HG02885 (cell line): ENCODE data around the gene JMJD8.

Source experiments
- ATAC-seq: cut with Tn5 transposase; IDR thresholded peaks from one replicate; pipeline ENCODE4 v1.9.1; 2021; ENCODE audit warnings: mild to moderate bottlenecking; ENCODE audit not compliant: unreplicated experiment, poor library complexity

Gene JMJD8

DNA sequence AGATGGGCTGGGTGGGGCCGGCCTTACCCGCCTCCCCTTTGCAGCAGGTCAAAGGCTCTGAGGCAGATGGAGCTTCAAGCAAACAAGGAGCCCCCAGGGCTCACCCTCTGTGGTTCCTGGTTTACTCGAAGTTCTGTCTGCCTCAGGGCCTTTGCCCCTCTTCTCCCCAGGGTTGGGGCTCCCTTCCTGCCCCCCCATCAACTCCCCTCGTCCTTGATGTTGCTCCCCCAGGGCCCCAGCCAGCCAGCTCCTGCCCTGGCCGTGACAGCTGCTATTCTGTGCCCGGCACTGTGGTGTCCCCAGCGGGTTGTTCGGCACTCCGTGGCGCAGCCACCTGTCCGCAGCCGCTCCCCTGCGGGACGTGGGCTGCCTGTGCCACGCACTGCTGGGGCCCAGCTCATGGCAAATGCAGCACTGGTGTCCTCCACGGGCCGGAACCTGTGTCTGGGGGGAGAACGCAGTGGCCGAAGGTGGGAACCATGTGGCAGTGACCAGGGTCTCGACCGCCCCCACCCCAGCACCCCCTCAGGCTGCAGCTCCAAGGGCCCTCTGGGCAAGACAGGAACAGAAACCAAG is 26.5 kb upstream of the JMJD8 start:
- no peak for ATAC-seq

DNA sequence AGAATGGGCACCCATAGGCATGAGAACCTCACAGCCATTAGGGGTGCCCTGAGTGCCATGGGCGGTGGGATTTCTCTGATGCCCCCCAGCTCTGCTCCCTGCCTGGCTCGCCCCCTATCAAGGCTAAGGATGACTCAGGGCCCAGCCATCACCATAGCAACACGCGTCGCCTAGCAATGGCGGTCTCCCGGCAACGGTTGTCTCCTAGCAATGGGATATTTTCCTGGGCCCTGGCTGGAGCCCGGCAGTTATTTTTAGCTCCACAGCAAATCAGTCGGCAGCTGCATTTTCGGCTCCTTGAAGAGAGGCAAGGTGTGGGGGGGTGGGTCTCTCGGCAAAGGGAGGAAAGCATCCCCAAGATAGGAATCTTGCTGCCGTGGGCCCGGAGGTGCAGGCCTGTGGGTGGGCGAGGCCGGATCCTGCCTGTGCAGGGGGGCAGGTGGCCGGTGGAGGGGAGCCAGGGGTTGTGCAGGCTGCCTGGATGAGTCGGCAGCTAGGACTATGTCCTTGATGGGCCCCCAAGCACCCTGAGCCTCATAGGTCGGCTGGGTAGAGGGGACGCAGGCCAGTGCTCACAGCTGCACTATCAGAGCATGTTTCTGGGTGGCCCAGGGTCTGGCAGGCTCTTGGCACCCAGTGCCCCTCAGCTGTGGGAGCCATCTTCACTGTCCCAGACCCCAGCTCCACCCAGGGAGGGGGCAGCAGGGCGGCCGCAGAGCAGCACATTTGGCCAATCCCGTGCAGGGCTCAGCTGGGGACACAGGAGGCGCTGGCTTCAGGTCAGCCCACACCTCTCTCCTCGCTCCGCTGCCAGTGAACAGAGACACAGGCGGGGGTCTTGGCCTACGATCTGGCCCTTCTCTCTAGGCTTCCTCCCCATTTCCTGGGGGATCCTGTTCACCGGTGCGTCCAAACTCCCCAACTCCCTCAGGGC is 25.7 kb upstream of the JMJD8 start:
- ATAC-seq, result no peak

DNA sequence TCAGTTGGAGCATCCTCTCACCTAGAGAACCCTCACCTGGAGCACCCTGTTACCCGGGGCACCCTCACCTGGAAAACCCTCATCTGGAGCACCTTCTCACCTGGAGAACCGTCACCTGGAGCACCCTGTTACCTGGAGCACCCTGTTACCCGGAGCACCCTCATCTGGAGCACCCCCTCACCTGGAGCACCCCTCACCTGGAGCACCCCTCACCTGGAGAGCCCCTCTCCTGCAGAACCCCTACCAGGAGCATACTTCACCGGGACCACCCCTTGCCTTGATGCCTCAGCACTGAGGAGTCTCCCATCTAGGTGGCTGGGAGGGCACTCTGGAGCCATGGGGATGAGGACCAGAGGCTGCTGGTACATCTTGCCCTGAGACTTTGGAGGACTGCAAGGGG is 24.8 kb upstream of the JMJD8 start:
- ATAC-seq, result no peak

DNA sequence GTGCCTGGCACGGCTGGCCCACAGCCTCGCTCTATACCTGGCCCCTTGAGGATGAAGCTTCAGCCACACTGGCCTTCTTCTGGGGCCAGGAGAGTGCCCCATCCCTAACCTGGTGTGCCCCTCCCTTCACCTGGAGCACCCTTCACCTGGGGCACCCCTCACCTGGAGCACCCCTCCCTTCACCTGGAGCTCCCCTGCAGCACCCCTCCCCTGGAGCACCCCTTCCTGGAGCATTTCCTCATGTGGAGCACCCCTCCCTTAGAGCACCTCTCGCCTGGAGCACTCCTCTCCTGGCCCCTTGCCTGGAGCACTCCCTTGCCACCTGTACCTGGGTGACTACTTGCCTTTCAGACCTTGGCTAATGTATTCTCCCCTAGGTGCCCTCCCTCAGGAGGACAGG is 23.9 kb upstream of the JMJD8 start:
- ATAC-seq, result no peak

DNA sequence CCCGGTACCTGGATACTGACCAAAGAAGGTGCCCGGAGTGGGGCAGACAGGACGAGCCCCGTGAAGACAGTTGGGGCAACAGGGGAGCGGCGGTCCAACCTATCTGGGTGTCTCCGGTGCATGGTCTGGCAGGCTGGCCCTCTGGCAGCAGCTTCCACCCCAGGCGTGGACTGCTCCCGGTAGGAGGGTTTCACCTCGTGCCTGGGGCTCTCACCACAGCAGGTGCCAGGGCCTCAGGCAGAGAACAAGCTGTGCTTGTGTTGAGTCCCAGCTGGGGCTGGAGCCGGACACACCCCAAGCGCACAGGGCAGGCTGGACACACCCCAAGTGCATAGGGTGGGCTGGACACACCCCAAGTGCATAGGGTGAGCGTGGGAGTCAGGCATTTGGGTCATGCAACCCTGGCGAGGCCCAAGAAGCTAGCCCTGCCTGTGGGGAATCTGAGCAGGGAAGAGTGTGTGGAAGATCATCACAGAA is 23.0 kb upstream of the JMJD8 start:
- ATAC-seq, result no peak

DNA sequence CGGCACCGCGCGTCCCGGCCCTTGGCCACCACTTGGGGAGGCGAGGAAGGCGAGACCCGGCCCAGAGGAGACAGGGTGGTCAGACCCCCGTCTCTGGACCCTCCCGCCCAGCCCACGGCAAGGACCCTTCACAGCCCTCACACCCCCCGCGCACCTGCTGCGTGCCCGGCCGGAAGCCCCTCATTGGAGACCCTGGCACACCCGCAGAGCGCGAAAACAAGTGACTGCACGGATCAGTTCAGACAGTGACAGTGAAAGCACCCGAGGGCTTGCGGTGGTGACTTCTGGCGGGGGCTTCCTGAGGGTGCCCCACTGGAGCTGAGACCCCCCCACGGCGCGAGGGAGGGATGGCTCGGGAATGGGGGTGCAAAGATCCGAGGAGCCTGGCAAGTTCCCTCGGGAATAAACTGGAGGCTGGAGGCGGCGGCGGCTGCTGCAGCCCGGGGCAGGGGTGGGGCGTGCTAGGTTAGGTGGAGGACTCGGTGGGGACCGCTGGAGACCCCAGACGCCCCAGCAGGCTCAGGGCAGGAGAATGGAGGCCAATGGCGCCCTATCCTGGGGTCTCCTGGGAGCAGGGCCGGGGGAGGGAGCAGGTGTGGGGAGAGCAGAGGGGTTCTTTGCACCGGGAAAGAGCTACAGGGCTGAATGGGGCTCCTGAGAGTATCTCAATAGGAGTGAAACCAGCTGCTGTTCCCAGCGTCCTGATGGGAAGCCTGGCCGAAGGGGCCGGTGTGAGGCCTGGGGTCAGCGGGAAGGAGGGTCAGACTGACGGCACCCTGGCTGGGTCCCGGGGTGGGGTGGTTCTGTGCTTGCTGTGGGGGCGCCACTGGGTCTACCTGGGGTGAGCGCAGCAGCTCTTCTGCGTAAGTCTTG is 22.3 kb upstream of the JMJD8 start:
- no peak for ATAC-seq

DNA sequence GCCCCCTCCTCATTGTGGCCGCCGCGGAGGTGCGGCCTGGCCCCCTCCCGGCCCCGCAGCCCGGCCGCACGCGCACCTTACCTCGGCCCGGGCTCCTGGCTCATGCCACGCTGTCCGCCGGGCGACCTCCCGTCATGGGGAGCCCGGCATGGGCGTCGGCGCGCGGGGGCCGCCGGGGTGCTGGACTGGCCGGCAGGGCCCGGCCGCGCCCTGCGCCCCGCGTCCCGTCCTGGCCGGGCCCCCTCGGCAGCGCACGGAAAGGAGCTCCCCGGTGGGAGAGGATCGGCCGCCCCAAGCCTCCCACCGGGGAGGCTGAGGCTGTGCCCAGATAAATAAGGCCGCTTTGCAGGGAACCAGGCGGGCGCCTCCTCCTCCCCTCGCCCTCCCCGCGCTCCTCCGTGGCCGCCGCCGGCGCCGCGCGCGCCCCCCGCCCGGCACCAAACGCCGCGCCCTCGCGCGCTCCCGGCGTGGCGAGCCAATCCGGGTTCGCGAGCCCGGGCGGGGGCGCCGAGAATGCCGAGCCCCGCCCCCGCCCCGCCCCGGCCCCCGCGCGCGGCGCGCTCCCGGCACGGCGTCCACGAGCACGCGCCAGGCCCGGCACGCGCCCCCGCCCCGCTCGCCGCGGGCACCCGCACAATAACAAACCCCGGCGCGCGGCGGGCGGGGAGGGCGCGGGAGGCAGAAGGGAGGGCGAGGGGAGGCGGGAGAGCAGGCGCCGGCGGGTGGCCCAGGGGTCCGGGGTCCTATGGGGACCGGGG is 21.5 kb upstream of the JMJD8 start, which contains the start of gene FBXL16:
FBXL16 (minus strand) TSS at position 371 of the 758 bp plus-strand sequence. CDS start 8,396 bp downstream, outside the sequence.
- ATAC-seq, result no peak

DNA sequence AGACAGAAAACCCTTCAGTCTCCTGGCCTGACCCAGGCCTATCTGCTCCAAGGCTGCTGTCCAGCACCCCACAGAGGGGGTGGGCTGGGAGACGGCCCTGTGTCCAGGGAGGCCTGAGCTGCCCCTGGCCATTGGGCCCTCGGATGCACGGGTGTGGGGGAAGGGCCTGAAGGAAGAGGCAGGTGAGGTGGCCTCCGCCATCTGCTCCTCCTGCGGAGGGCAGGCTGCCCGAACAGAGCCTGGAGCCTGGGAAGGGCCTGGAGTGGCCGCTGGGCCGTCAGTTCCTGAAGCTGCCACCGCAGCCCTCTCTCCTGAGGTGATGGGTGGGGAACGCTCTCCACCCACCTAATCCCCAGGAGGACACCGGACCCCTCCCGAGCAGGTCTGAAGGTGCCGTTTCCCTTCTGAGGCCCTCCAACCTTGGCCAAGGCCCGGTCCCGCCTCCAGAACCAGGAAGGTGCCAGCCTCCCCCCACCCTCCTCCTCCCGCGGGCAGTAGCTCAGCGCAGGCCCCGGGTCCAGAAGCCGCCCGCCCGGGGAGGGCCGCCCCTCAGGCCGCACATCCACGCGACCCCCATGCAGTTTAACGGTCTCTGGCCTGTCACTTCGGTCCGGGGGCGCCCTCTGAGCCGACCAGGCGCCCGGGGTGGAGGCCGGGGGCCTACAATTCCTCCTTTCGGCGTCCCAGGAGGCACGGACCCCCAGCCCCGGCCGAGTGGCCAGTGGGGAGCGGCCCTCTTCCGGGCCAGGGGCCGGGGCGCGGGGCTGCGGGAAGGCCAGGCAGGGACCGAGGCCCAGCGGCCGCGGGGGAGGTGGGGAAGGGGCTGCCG is 20.6 kb upstream of the JMJD8 start:
- ATAC-seq, result no peak

DNA sequence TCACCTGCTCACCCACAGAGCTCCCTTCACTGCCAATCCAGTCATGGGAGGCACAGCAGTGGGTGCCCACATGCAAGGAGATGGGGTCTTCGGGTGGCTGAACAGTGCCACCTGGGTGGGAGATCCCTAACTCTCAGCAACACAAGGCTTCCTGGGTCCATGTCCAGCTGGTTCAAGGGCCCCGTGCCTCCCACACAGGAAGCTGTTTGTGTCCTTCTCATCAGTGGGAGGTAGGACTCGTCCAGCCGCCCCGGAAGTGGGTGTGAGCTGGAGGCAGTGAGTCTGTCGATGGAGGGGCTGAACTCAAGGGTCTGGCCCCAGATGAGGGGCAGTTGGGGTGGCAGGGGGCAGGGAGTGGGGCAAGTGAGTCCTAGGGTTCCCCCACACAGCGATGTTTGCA is 19.9 kb upstream of the JMJD8 start:
- no peak for ATAC-seq

DNA sequence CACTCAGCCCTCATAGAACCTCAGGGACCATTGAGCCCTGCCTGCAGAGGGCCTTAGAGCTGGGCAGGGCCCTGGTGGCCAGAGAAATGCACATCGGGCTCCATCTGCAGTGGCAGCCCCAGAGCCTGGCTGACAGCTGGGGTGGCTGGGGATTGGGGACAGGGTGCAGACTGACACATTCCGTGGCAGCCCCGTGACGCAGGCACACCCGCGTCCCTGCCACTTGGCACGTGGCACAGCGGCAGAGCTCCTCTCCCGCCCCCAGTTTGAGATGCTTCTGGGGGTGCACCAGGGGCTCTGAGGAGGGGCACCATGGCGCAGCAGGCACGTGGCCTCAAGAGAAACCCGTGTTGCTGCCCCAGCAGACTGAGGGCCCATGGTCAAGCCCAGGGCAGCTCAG is 19.3 kb upstream of the JMJD8 start:
- no peak for ATAC-seq

DNA sequence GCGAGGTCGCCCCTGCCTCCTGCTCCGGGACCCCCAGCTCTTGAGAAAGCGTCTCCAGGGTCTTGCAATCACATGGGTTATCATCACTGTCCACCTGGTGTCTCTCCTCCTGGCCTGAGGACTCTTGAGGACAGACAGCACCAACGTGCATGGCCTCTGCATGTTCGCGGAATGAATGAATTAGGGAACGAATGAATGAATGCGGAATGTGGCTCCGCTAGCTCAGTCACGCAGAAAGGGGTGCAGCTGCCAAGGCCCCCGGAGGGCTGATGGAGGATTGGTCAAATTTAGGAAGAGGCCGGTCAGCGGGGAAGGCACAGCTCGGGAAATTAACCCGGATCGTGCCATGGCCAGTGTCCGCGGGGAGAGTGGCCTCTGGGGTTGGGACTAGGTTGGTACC is 18.2 kb upstream of the JMJD8 start:
- ATAC-seq, result no peak

DNA sequence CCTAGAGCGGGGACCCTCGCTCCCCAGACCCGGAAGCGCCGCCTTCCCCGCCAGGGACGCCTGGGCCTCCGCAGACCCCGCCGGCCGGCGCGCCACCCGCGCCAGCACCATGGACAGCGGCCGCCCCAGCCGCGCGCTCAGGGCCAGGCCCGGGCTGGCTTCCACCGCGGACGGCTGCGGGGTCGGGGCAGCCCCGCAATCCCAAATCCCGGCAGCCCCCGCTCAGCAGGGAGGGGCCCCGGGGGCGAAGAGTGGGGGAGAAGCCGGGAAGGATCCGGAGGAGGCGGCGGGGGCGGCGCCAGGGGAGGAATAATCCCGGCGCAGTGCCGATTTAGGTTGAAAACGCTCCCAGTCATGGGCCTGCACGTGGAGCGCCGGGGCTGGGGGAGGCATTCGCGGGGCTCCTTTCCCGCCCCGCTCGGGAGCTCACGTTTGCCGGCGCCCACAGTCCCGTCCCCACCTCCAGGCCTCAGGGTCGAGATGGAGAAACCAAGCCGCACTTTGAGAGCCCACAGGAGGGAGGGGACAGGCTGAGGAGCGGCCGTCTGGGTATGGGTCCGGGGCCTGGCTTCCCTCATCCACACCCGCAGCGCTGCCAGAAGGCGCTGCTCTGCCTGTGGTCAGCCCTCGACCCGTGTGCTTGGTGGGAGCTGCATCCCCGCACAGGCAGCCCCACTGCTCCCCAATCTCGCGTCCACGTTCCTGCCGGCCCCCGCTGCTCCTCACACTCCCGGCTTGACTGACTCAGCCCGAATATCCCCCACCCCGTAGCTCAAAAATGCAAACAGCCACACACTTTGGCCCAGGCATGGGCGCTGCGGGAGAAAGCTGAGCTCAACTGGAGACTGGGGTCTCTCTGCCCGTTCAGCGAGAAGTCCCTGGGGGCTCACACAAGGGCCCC is 16.8 kb upstream of the JMJD8 start:
- ATAC-seq, result no peak

DNA sequence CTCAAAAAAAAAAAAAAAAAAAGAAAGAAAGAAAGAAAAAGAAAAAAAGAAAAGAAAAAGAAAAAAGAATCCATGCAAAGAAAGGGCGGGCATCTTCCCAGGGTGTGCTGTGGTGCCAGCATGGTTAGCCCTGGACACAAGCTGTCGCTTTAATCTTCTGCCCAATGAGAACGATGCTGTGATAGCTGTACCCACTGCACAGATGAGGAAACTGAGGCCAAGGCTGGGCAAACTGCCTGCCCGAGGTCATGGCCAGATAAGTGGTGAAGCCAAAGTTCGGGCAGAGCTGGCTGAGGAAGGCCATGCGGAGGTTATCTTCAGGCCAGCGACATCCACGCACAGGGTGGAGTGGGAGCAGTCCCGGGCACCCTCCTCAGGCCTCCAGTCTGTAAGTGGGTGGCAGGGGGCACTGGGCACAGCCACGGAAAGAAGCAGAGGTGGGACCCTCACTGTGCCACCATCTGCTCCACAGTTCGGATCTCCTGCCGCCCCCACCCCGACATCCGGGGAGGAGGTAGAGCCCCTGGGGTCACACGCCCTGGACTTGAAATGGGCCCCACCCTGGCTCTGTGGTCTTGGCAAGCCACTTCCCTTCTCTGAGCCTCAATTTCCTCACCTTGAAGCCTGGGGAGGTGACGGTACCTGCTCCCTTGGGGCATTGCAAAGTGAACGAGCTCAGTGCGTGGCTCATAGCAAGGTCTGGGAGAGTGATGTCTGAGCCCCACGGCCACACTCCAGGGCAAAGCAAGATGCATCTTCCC is 15.0 kb upstream of the JMJD8 start:
- no peak for ATAC-seq

DNA sequence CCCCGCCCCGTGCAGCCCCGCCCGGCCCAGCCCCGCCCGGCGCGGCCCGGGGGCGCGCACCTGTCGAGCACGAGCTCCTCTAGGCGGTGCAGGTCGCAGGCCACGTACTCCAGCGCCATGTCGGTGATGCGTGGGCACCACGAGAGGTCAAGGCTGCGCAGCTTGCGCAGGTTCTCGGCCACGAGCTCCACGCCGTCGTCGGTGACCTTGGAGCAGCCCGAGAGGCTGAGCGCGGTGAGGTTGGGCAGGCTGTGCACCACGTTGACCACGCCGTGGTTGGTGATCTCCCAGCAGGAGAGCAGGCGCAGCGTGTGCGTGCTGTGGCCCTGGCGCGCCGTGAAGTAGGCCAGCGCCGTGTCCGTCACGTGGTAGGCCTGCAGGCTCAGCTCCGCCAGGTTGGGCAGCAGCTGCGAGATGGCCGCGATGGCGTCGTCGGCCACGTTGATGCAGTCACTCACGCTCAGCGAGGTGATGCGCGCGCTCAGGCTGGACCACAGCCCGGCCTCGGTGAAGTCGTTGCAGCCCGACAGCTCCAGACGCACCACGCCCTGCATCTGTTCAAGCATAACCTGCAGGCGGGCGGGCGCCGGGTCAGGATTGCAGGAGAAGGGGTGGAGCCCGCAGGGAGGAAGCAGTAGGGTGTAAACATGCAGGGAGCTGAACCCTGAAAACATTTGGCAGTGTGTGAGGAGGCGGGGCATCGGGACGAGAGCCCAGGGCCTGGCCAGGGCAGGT is 11.4 kb upstream of the JMJD8 start:
- no peak for ATAC-seq

DNA sequence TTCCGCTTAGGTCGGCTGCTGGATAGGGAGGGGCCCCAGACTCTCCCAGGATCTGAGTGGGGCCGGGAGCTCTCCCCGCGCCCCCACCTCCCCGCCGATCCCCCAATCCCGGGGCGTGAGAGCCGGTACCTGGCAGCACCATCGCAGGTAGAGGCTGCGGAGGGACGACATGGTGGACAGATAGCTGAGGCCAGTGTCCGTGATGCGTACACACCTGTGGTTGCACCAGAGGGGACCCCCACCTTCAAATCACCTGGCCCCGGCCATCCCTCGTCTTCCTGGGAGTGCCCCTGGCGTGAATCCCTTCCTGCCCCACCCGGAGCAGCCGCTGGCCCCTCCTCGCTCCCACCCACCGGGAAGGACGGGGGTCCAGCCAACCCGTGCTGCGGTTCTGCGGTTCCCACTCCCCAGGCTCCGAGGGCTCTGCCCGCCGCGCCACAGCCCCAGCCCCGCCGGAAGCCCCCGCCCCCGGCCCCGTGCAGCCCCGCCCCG is 10.8 kb upstream of the JMJD8 start:
- ATAC-seq, result no peak

DNA sequence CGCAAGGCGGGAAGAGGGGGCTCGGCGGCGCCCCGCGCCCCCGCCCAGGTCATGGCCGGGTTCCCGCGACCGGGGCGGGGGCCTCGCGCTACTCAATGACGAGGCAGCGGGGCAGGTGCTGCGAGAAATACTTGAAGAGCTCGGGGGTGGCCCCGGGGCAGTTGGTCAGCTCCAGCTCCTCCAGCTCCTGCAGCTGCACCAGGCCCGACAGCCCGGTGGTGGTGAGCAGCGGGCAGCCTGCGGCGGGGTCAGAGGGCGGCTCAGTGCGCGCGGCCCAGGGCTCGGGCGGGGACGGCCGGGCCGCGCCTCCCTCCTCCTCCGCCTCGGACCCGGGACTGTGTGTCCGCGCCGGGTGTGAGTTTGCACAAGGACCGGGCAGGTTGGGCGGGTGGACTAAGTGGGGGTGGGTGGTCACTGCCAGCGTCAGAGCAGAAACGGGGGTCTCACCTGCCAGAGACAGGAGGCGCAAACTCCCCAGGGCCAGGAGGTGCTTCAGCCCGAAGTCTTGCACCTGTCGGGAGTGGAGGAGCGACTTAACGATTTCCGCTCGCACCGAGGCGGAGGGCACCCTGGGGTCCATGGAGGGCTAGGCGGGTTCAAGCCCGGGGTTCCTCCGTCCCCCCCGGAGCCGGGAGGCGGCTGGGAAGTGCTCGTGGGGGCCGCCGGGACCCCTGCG is 10.2 kb upstream of the JMJD8 start:
- ATAC-seq, result no peak
